ENCODE measurements around the gene HBA1. TPM values are rescaled to one million over a fixed set of nuclear protein-coding genes. Genes with fewer than 3 reads are reported as not detected.
"Not testable (repeated sequence)": the region's sequence is repeated elsewhere in the genome, so short reads cannot be mapped to it uniquely, and the experiment has no call there.

HBA1 gene
- total and polyA plus RNA-seq, 12 donors: 2.1 to 1,150 (median 186) TPM

- intact Hi-C loops (cut with DNase I): no loop called here
- ATAC-seq (no peak), DNase-seq (no peak)
- Histone ChIP-seq H3K36me3 (no peaks in the 10 kb centered on the region), H3K9me3 (no peaks in the 10 kb centered on the region), H3K27ac (no peak overlapping the region), H3K4me1 (peaks cover 0 to 9% (median 8%) of the 10 kb centered on the region in 9 donors), H3K27me3 (peaks cover 4 to 60% (median 47%) of the 10 kb centered on the region in 7 donors), H3K4me3 (no peak overlapping the region)
- TF ChIP-seq CTCF (IDR thresholded peaks at IDR 0.05): no peak
- WGBS, 2 donors: 61 to 63% methylated on average over 16 to 18 of the region's 18 CpGs
Observed at GRCh38 chr16:160691-161190, 15.7 kb upstream of the HBA1 start.

- DNase-seq: no peak
- WGBS, 2 donors: 85 to 87% methylated on average over 13 of the region's 13 CpGs
- intact Hi-C loops (cut with DNase I): no loop called here
- no peak for ATAC-seq
- Histone ChIP-seq H3K36me3 (no peaks in the 10 kb centered on the region), H3K4me3 (no peak overlapping the region), H3K4me1 (peaks cover 0 to 20% (median 18%) of the 10 kb centered on the region in 9 donors), H3K9me3 (no peaks in the 10 kb centered on the region), H3K27ac (no peak overlapping the region), H3K27me3 (peaks cover 19 to 60% (median 47%) of the 10 kb centered on the region in 7 donors)
- no peak for TF ChIP-seq CTCF (IDR thresholded peaks at IDR 0.05)
Observed at GRCh38 chr16:162271-162991, 14.0 kb upstream of the HBA1 start.

- Histone ChIP-seq H3K4me1 (peaks cover 0 to 20% (median 18%) of the 10 kb centered on the region in 9 donors), H3K27me3 (peaks cover 26 to 60% (median 53%) of the 10 kb centered on the region in 7 donors)
- H3K9me3 ChIP-seq; H3K36me3 ChIP-seq; H3K27ac ChIP-seq; ATAC-seq; H3K4me3 ChIP-seq; DNase-seq; intact Hi-C loops (cut with DNase I): not testable (repeated sequence)
- WGBS, 2 donors: 86 to 97% methylated on average over 6 to 10 of the region's 10 CpGs
Observed at GRCh38 chr16:163139-163538, 13.3 kb upstream of the HBA1 start.

GRCh38 chr16:163696-164095 lies 12.8 kb upstream of the HBA1 start:
- H3K27ac ChIP-seq; DNase-seq; H3K36me3 ChIP-seq; H3K4me3 ChIP-seq; H3K9me3 ChIP-seq; intact Hi-C loops (cut with DNase I): not testable (repeated sequence)
- Histone ChIP-seq H3K27me3 (peaks cover 31 to 63% (median 59%) of the 10 kb centered on the region in 7 donors), H3K4me1 (peaks cover 0 to 20% (median 18%) of the 10 kb centered on the region in 9 donors)
- peak in 2 of 8 donors; percentile 23 to 37 for ATAC-seq
- WGBS, 2 donors: 17 to 33% methylated on average over 1 to 2 of the region's 3 CpGs

GRCh38 chr16:164134-164823 lies 12.2 kb upstream of the HBA1 start:
- H3K9me3 ChIP-seq; H3K36me3 ChIP-seq; intact Hi-C loops (cut with DNase I); DNase-seq; ATAC-seq; H3K4me3 ChIP-seq; H3K27ac ChIP-seq: not testable (repeated sequence)
- WGBS, 2 donors: 4% methylated on average over 12 of the region's 80 CpGs; no CpG with 5 or more reads in 1 of the 2 donors
- peaks cover 0 to 20% (median 18%) of the 10 kb centered on the region in 9 donors for H3K4me1 ChIP-seq
- peaks cover 37 to 67% (median 63%) of the 10 kb centered on the region in 7 donors for H3K27me3 ChIP-seq
